Kidney epithelial cell (primary cell): ENCODE measurements around the gene PLD3. TPM values are rescaled to one million over a fixed set of nuclear protein-coding genes. Genes with fewer than 3 reads are reported as not detected.

ENCODE experiments used
- DNase-seq: peaks from one replicate; pipeline ENCODE4 v3.0.0-alpha.2; 2010; ENCODE audit warnings: low read depth
- H3K27me3 ChIP-seq: 2 replicates; pipeline ENCODE4 v1.6.0; 2011; ENCODE audit warnings: low read length; ENCODE audit not compliant: control insufficient read depth, insufficient read depth
- H3K36me3 ChIP-seq: 2 replicates; pipeline ENCODE4 v1.5.1; 2011; ENCODE audit warnings: low read length; ENCODE audit not compliant: control insufficient read depth, insufficient read depth
- H3K4me3 ChIP-seq: 2 replicates; pipeline ENCODE4 v1.5.1; 2011; ENCODE audit warnings: low read depth, mild to moderate bottlenecking, control low read depth, low read length
- total RNA-seq: library from RNA; depleted of rRNA; stranded (reverse); fragments of >200 nt; gene quantifications from 2 replicates; pipeline ENCODE4 v1.2.3, GENCODE V29; 2015
- TF ChIP-seq, protein P1 (sequence below): IDR thresholded peaks from 2 replicates; pipeline ENCODE4 v1.5.1; 2011; ENCODE audit warnings: mild to moderate bottlenecking, moderate library complexity, low read length, control low read depth, inconsistent platforms; ENCODE audit not compliant: insufficient read depth, poor library complexity, severe bottlenecking

PLD3 gene
- total RNA-seq, 1 donor from 2014 or later, result 350 TPM

DNA sequence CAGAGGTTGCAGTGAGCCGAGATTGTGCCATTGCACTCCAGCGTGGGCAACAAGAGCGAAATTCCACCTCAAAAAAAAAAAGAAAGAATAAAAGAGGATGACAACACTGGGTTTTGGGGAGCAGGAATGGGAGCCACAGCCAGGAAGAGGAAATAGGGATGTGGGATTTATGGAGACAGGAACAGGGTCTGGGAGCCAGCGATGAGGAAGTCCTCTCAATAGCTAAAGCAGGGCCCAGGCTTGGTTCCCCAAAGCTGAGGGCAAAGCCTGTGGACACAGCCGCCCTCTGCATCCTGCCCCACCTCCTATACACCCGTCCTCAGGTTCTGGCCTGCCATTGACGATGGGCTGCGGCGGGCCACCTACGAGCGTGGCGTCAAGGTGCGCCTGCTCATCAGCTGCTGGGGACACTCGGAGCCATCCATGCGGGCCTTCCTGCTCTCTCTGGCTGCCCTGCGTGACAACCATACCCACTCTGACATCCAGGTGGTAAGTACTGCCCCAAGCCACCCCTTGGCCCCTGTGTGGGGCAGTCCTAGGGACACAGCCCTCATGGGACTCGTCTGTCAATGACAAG lies 27.9 kb downstream of the PLD3 start:
- no peaks in the 10 kb centered on the region for H3K36me3 ChIP-seq
- H3K27me3 ChIP-seq, result no peaks in the 10 kb centered on the region
- TF ChIP-seq, protein P1, sequence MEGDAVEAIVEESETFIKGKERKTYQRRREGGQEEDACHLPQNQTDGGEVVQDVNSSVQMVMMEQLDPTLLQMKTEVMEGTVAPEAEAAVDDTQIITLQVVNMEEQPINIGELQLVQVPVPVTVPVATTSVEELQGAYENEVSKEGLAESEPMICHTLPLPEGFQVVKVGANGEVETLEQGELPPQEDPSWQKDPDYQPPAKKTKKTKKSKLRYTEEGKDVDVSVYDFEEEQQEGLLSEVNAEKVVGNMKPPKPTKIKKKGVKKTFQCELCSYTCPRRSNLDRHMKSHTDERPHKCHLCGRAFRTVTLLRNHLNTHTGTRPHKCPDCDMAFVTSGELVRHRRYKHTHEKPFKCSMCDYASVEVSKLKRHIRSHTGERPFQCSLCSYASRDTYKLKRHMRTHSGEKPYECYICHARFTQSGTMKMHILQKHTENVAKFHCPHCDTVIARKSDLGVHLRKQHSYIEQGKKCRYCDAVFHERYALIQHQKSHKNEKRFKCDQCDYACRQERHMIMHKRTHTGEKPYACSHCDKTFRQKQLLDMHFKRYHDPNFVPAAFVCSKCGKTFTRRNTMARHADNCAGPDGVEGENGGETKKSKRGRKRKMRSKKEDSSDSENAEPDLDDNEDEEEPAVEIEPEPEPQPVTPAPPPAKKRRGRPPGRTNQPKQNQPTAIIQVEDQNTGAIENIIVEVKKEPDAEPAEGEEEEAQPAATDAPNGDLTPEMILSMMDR, result no peak
- H3K4me3 ChIP-seq, result no peak overlapping the region
- no peak for DNase-seq

DNA sequence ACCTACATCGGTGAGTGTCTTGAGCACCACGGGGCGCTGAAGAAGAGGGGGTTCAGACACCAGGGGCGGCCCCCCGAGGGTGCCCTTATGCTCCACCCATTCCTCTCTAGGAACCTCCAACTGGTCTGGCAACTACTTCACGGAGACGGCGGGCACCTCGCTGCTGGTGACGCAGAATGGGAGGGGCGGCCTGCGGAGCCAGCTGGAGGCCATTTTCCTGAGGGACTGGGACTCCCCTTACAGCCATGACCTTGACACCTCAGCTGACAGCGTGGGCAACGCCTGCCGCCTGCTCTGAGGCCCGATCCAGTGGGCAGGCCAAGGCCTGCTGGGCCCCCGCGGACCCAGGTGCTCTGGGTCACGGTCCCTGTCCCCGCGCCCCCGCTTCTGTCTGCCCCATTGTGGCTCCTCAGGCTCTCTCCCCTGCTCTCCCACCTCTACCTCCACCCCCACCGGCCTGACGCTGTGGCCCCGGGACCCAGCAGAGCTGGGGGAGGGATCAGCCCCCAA lies 29.4 kb downstream of the PLD3 start:
- no peak for DNase-seq
- H3K27me3 ChIP-seq, result no peaks in the 10 kb centered on the region
- TF ChIP-seq, protein P1, result no peak

DNA sequence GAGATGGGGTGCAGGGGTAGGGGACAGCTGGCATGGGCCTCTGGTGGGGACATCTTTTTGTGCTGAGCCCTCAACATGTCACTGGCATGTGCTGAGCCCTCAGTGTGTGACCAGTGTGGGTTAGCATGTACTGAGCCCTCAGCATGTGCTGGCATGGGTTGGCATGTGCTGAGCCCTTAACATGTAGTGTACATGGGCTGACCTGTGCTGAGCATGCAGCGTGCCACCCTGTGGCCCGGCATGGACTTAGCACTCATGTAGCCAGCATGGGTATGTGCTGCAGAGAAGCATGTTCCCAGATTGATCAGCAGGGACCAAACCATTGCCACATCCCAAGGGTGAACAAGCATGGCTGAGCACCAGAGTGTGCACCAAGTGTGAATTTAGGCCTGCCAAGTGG lies 30.0 kb downstream of the PLD3 start:
- TF ChIP-seq, protein P1, result no peak
- Histone ChIP-seq H3K36me3 (no peaks in the 10 kb centered on the region), H3K4me3 (no peak overlapping the region), H3K27me3 (no peaks in the 10 kb centered on the region)
- DNase-seq, result no peak

More for the DNA sequence above, 29.4 kb downstream of the PLD3 start:
- no peak overlapping the region for H3K4me3 ChIP-seq
- H3K36me3 ChIP-seq, result no peaks in the 10 kb centered on the region

DNA sequence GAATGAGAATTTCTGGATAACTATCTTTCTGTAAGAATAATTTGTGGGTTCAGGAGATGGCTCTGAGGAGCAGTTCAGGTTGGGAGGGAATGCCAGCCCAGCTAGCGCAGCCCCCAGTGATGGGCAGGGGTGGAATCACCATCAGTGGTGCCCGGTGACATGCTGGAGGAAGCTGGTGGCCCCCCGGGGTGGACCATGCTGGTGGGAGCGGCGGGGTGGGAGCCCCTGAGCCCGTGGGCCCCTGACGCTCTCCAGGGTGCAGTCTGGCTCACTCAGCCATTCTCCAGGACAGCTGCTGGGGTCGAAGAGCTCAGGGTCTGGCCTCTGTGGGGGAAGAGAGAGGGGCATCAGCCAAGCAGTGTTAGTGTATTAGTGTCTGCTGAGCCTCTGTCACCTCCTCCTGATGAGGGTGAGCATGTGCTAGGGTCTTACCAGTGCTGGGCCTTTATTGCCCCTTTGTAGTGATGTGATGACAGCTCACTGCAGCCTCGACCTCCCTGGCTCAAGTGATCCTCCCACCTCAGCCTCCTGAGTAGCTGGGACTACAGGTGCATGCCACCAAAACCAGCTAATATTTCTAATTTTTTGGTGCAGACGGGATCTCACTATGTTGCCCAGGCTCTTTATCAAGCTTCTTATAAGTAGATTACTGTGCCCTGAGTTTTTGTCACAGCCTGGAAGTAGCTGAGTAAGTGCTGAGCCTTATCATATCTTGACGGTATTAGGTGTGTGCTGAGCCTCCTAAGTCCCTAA lies 31.1 kb downstream of the PLD3 start:
- H3K36me3 ChIP-seq, result no peaks in the 10 kb centered on the region
- no peak overlapping the region for H3K4me3 ChIP-seq
- TF ChIP-seq, protein P1, result no peak

DNA sequence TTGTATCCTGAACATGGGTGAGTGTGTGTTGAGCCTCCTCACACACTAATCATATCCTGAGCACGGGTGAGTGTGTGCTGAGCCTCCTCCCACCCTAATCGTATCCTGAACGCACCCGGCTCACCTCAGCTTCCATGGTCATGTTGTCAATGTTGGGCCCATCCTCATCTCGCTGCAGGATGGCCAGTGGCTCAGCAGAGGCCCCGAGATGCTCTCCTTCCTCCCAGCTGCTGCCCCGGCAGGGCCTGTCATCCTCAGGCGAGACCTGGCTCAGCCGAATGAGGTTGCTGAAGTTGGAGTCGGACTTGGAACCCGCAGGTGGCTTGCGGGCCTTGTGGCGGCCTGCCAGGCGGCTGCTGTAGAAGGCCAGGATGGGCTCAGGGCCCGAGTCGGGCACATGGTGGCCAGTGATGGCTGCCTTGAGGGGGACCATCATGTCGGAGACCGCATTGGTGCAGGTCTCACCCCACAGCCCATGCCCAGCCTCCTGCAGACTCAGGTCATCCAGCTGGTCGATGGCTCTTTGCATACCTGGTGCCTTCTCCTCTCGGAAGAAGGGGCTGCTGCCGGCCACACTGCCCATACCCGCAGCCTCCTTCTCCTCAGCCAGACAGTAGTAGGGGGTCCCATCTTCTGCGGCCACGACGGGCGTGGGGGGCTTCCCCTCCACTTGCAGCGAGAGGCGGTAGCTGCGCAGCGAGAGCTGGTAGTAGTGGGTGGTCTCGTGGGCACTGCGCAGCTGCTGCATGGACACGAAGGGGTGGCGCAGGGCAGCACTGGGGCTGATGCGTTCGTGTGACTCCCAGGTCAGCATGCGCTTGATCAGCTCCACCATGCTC lies 31.9 kb downstream of the PLD3 start:
- no peak overlapping the region for H3K4me3 ChIP-seq
- no peak for DNase-seq
- H3K27me3 ChIP-seq, result peaks cover 3% of the 10 kb centered on the region
- no peaks in the 10 kb centered on the region for H3K36me3 ChIP-seq
- TF ChIP-seq, protein P1, result no peak

More for the DNA sequence above, 31.1 kb downstream of the PLD3 start:
- H3K27me3 ChIP-seq, result peaks cover 3% of the 10 kb centered on the region
- no peak for DNase-seq
